MM.1S (cell line): ENCODE results near the gene BGN.

Source experiments
- DNase-seq: peaks from one replicate; pipeline ENCODE4 v3.0.0-alpha.2; 2015
- H2AFZ ChIP-seq: fragments of 300-600 bp; sonication (generic); 2 replicates; pipeline ENCODE4 v1.6.0; 2016; ENCODE audit warnings: antibody characterized with exemption, low read length
- H3F3A ChIP-seq: fragments of 300-600 bp; sonication (generic); 2 replicates; pipeline ENCODE4 v1.6.1; 2016; ENCODE audit warnings: mild to moderate bottlenecking, antibody characterized with exemption, low read length, moderate library complexity, mixed read lengths; ENCODE audit not compliant: insufficient read depth
- H3K27ac ChIP-seq: fragments of 300-600 bp; sonication (generic); 2 replicates; pipeline ENCODE4 v1.5.1; 2016; ENCODE audit warnings: mild to moderate bottlenecking, low read length
- H3K27me3 ChIP-seq: fragments of 300-600 bp; sonication (generic); replicated peaks from 2 replicates; pipeline ENCODE4 v1.6.0; 2016; ENCODE audit warnings: low read length; ENCODE audit not compliant: insufficient read depth
- H3K36me3 ChIP-seq: fragments of 300-600 bp; sonication (generic); replicated peaks from 2 replicates; pipeline ENCODE4 v1.6.1; 2016; ENCODE audit warnings: mild to moderate bottlenecking, low read length, mixed read lengths; ENCODE audit not compliant: insufficient read depth
- H3K4me1 ChIP-seq: fragments of 300-600 bp; sonication (generic); 2 replicates; pipeline ENCODE4 v1.6.1; 2016; ENCODE audit warnings: low read length, mixed read lengths
- H3K4me2 ChIP-seq: fragments of 300-600 bp; sonication (generic); 2 replicates; pipeline ENCODE4 v1.6.0; 2016; ENCODE audit warnings: low read depth, low read length
- H3K4me3 ChIP-seq: fragments of 300-600 bp; sonication (generic); 2 replicates; pipeline ENCODE4 v1.5.1; 2016; ENCODE audit warnings: low read length, mixed read lengths
- H3K79me2 ChIP-seq: fragments of 300-600 bp; sonication (generic); 2 replicates; pipeline ENCODE4 v1.6.1; 2016; ENCODE audit warnings: mixed run types, low read length, mixed read lengths
- H3K9ac ChIP-seq: fragments of 300-600 bp; sonication (generic); 2 replicates; pipeline ENCODE4 v1.6.1; 2016; ENCODE audit warnings: low read length, mixed read lengths
- H3K9me2 ChIP-seq: fragments of 300-600 bp; sonication (generic); replicated peaks from 2 replicates; pipeline ENCODE4 v1.6.1; 2016; ENCODE audit warnings: mild to moderate bottlenecking, low read length, mixed read lengths; ENCODE audit not compliant: insufficient read depth
- H3K9me3 ChIP-seq: fragments of 300-600 bp; sonication (generic); replicated peaks from 2 replicates; pipeline ENCODE4 v1.6.1; 2016; ENCODE audit warnings: mild to moderate bottlenecking, low read length, mixed read lengths; ENCODE audit not compliant: insufficient read depth
- H4K20me1 ChIP-seq: fragments of 300-600 bp; sonication (generic); 2 replicates; pipeline ENCODE4 v1.6.1; 2016; ENCODE audit warnings: mild to moderate bottlenecking, low read length, moderate library complexity, mixed read lengths; ENCODE audit not compliant: insufficient read depth
- CTCF ChIP-seq: fragments of 300-600 bp; sonication (generic); IDR thresholded peaks from 2 replicates; pipeline ENCODE4 v1.5.1; 2016; ENCODE audit warnings: antibody characterized with exemption, low read length, mixed read lengths
- EZH2 ChIP-seq: fragments of 300-600 bp; sonication (generic); optimal IDR thresholded peaks from 2 replicates; pipeline ENCODE3; 2017; ENCODE audit warnings: low read depth, mild to moderate bottlenecking, antibody characterized with exemption, low read length, mixed read lengths
- EZH2phosphoT487 ChIP-seq: fragments of 300-600 bp; sonication (generic); IDR thresholded peaks from 2 replicates; pipeline ENCODE4 v1.6.1; 2018; ENCODE audit warnings: antibody characterized with exemption, low read length

The BGN gene

DNA sequence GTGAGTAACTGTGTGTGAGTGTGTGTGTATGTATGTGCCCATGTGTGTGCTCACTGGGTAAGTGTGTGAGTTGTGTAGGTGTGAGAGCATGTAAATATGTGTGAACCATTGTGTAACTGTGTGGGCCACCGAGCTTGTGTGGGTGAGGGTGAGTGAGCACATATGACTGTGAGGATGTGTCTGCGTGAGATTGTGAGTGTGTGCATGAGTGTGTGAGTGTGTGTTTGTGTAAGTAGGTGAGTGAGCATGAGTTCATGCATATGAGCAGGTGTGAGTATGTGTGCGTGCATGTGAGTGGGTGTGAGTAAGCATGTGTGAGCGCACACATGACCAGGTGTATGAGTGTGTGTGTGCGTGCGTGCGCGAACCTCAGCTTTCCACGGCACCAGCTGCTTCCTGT, 21.3 kb downstream of the BGN start:
- H3K4me2 ChIP-seq: no peak overlapping the region
- H3K27ac ChIP-seq: no peak overlapping the region
- no peaks in the 10 kb centered on the region for H3K36me3 ChIP-seq
- no peaks in the 10 kb centered on the region for H3K9me3 ChIP-seq
- H3K9ac ChIP-seq: no peak overlapping the region
- no peaks in the 10 kb centered on the region for H4K20me1 ChIP-seq
- DNase-seq: no peak
- H3K4me1 ChIP-seq: no peaks in the 10 kb centered on the region
- TF ChIP-seq EZH2 (no peak), EZH2phosphoT487 (no peak), CTCF (no peak)
- no peaks in the 10 kb centered on the region for H3F3A ChIP-seq
- peaks cover 19% of the 10 kb centered on the region; the same call in 1 of the 2 replicates for H3K27me3 ChIP-seq
- H3K79me2 ChIP-seq: no peaks in the 10 kb centered on the region
- H3K4me3 ChIP-seq: no peak overlapping the region
- H2AFZ ChIP-seq: no peak overlapping the region
- no peaks in the 10 kb centered on the region for H3K9me2 ChIP-seq

DNA sequence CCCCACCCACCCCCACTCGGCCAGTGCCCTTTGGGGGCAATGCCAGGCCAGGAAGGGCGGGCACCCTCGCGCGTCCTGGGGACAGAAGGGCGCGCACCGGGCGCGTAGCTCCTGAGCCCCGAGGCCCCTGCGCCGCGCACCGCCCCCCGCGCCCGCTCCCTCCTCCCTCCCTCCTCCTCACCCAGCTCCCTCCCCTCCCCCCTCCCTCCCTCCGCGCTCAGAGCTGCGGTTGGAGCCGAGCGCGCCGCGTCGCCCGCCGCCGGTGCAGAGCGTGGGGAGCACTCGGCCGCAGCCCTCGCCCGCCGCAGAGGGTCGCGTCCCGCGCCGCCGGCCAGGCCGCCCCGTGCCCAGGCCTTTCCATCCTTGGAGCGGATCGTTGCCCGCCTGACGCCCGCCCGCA, 22.6 kb downstream of the BGN start, which contains the start of gene ATP2B3:
ATP2B3 (plus strand) TSS at position 220 of the 400 bp plus-strand sequence. CDS start 18,606 bp downstream, outside the sequence.
- no peak within 1 kb of the TSS for H3K4me2 ChIP-seq
- peaks cover 26% of the 10 kb centered on the region for H3K27me3 ChIP-seq
- DNase-seq: no peak
- no peaks in the 10 kb centered on the region for H3K9me3 ChIP-seq
- H3K36me3 ChIP-seq: no peaks in the 10 kb centered on the region
- no peak within 1 kb of the TSS for H2AFZ ChIP-seq
- no peaks in the 10 kb centered on the region for H3K79me2 ChIP-seq
- no peak within 1 kb of the TSS for H3K9ac ChIP-seq
- H3K4me3 ChIP-seq: no peak within 1 kb of the TSS
- H3K27ac ChIP-seq: no peak within 1 kb of the TSS
- no peaks in the 10 kb centered on the region for H3F3A ChIP-seq
- no peaks in the 10 kb centered on the region for H3K9me2 ChIP-seq
- no peaks in the 10 kb centered on the region for H3K4me1 ChIP-seq
- TF ChIP-seq EZH2phosphoT487 (no peak), EZH2 (no peak), CTCF (no peak)
- no peaks in the 10 kb centered on the region for H4K20me1 ChIP-seq

DNA sequence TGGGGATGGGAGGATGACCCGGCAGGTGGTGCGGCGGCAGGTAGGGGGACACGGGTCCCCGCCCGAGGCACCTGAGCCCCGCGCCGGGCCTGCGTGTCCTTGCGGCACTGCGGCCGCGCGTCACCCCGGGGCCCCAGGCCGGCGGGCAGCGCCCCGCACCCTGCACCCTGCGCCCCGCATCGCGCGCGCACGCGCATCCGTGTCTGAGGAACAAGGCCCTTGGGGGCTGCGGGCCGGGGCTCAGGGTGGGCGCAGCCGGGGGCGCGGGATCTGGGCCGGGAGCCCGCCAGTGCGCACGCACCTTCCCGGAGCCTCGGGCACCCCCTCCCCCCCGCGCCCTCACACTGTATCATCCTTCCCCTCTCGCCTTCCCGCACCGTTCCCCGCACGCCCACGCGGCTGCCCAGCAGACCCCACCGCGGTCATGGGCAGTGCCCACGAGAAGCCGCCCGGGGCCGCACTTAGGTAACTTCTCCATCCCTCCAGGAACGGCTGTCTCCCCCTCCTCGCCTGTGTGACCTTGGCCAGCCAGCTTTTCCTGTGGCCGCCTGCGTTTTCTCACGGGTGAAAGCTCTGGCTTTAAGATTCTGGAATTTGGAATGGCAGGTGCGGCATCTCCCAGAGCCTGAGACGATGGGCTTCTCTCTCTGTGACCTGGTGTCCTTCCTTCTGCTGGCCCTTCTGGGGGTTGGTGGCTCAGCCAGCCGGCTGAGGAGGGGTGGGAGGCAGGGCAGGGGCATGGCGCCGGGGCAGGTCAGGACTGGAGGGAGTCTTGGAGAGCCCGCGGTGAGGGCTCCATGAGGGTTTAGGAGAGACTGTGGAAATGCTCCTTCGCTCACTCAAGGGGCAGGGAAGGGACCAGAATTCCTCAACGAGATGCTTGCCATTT, 23.4 kb downstream of the BGN start:
- no peak overlapping the region for H2AFZ ChIP-seq
- H3K4me3 ChIP-seq: no peak overlapping the region
- H3F3A ChIP-seq: no peaks in the 10 kb centered on the region
- no peak overlapping the region for H3K4me2 ChIP-seq
- no peaks in the 10 kb centered on the region for H3K9me3 ChIP-seq
- no peaks in the 10 kb centered on the region for H3K79me2 ChIP-seq
- no peaks in the 10 kb centered on the region for H3K4me1 ChIP-seq
- no peak overlapping the region for H3K27ac ChIP-seq
- TF ChIP-seq EZH2phosphoT487 (no peak), EZH2 (no peak), CTCF (no peak)
- H3K36me3 ChIP-seq: no peaks in the 10 kb centered on the region
- H4K20me1 ChIP-seq: no peaks in the 10 kb centered on the region
- DNase-seq: no peak
- peaks cover 31% of the 10 kb centered on the region for H3K27me3 ChIP-seq
- H3K9me2 ChIP-seq: no peaks in the 10 kb centered on the region
- no peak overlapping the region for H3K9ac ChIP-seq
